Anterior cingulate cortex (tissue), 58 donors: ENCODE results near the gene FBN2.
"Not testable (repeated sequence)": the region's sequence is repeated elsewhere in the genome, so short reads cannot be mapped to it uniquely, and the experiment has no call there.

Experiments
- DNase-seq, 58 donors: peaks; one replicate each; lab custom pipeline; 2025; lab: John Stamatoyannopoulos, UW

Gene FBN2

GRCh38 chr5:128435861-128436260 lies 102.2 kb downstream of the FBN2 start:
- DNase-seq = no peak

GRCh38 chr5:128434993-128435392 lies 103.1 kb downstream of the FBN2 start:
- no peak for DNase-seq

GRCh38 chr5:128432913-128433440 lies 105.1 kb downstream of the FBN2 start:
- no peak for DNase-seq

- DNase-seq = no peak
Observed at GRCh38 chr5:128427921-128428320, 110.1 kb downstream of the FBN2 start.

GRCh38 chr5:128426090-128426534 lies 111.9 kb downstream of the FBN2 start:
- DNase-seq = no peak

GRCh38 chr5:128424646-128425045 lies 113.4 kb downstream of the FBN2 start:
- no peak for DNase-seq

- DNase-seq = no peak
Observed at GRCh38 chr5:128422612-128423011, 115.4 kb downstream of the FBN2 start.

- DNase-seq = no peak
Observed at GRCh38 chr5:128414469-128414868, 123.6 kb downstream of the FBN2 start.

GRCh38 chr5:128413356-128413755 lies 124.7 kb downstream of the FBN2 start:
- DNase-seq = no peak

GRCh38 chr5:128412145-128412930 lies 125.7 kb downstream of the FBN2 start:
- no peak for DNase-seq

GRCh38 chr5:128409166-128409800 lies 128.8 kb downstream of the FBN2 start:
- no peak for DNase-seq

- DNase-seq = no peak
Observed at GRCh38 chr5:128408622-128409021, 129.4 kb downstream of the FBN2 start.

- no peak for DNase-seq
Observed at GRCh38 chr5:128407944-128408343, 130.1 kb downstream of the FBN2 start.

- DNase-seq = no peak
Observed at GRCh38 chr5:128406803-128407202, 131.2 kb downstream of the FBN2 start.

- no peak for DNase-seq
Observed at GRCh38 chr5:128405159-128405558, 132.9 kb downstream of the FBN2 start.

- no peak for DNase-seq
Observed at GRCh38 chr5:128403333-128403732, 134.7 kb downstream of the FBN2 start.

- DNase-seq = no peak
Observed at GRCh38 chr5:128402506-128402905, 135.5 kb downstream of the FBN2 start.

- not testable (repeated sequence) for DNase-seq
Observed at GRCh38 chr5:128400766-128401165, 137.3 kb downstream of the FBN2 start.

GRCh38 chr5:128399111-128399510 lies 138.9 kb downstream of the FBN2 start:
- no peak for DNase-seq

GRCh38 chr5:128397876-128398275 lies 140.2 kb downstream of the FBN2 start:
- no peak for DNase-seq

GRCh38 chr5:128395073-128395472 lies 143.0 kb downstream of the FBN2 start:
- DNase-seq = no peak

- DNase-seq = no peak
Observed at GRCh38 chr5:128384068-128384467, 154.0 kb downstream of the FBN2 start.
